Activated CD8-positive, alpha-beta memory T cell treated with anti-CD3 and anti-CD28 coated beads, Interleukin-2, amount 10 ng/mL, durations not matched to agents 7 days and 5 days (primary cell): ENCODE data around the gene PPARD. TPM values are rescaled to one million over a fixed set of nuclear protein-coding genes. Genes with fewer than 3 reads are reported as not detected.

ENCODE experiments used
- ATAC-seq: fragments of 150-1000 bp; cut with Tn5 transposase; one replicate; pipeline ENCODE4 v1.10.0; 2021; ENCODE audit warnings: moderate library complexity
- CTCF ChIA-PET: fragments of 350-600 bp; sonication (Branson Sonifier 250); formaldehyde crosslinking; loops from one replicate; lab custom pipeline; 2021; ENCODE audit warnings: antibody characterized with exemption; lab: Charles Lee
- DNase-seq: peaks from one replicate; pipeline ENCODE4 v3.0.0-alpha.2; 2020
- H3K27ac Mint-ChIP-seq: one replicate; pipeline ENCODE4 v1.8.0; 2021; ENCODE audit warnings: mild to moderate bottlenecking, mixed read lengths
- H3K27me3 Mint-ChIP-seq: one replicate; pipeline ENCODE4 v1.8.0; 2021; ENCODE audit warnings: mixed read lengths
- H3K36me3 Mint-ChIP-seq: one replicate; pipeline ENCODE4 v1.8.0; 2021; ENCODE audit warnings: mild to moderate bottlenecking, mixed read lengths
- H3K4me1 Mint-ChIP-seq: one replicate; pipeline ENCODE4 v1.8.0; 2021; ENCODE audit warnings: mixed read lengths
- H3K4me3 Mint-ChIP-seq: one replicate; pipeline ENCODE4 v1.8.0; 2021; ENCODE audit warnings: mild to moderate bottlenecking, moderate library complexity, mixed read lengths
- H3K9me3 Mint-ChIP-seq: one replicate; pipeline ENCODE4 v1.8.0; 2022; ENCODE audit warnings: low read depth, mixed read lengths
- total RNA-seq, 2 experiments: library from RNA; stranded (reverse); gene quantifications; one replicate each; pipeline ENCODE4 v1.2.3, GENCODE V29; 2021

Gene PPARD
- total RNA-seq, 2 experiments from 2014 or later = 16.4 to 18.8 TPM

- peaks cover 25% of the 10 kb centered on the region for H3K4me1 Mint-ChIP-seq
- ATAC-seq = no peak
These were observed 21.0 kb downstream of the PPARD start for GRCh38 chr6:35363293-35363750.

GRCh38 chr6:35365594-35366203, 23.3 kb downstream of the PPARD start:
- peaks cover 43% of the 10 kb centered on the region for H3K4me1 Mint-ChIP-seq
- no peaks in the 10 kb centered on the region for H3K9me3 Mint-ChIP-seq
- H3K27ac Mint-ChIP-seq = no peak overlapping the region
- H3K36me3 Mint-ChIP-seq = peaks cover 10% of the 10 kb centered on the region
- DNase-seq (no peak), ATAC-seq (no peak)
- CTCF ChIA-PET = no interaction called here
- H3K27me3 Mint-ChIP-seq = no peaks in the 10 kb centered on the region
- H3K4me3 Mint-ChIP-seq = no peak overlapping the region

More at GRCh38 chr6:35363293-35363750, 21.0 kb downstream of the PPARD start:
- no peaks in the 10 kb centered on the region for H3K9me3 Mint-ChIP-seq
- DNase-seq = no peak
- CTCF ChIA-PET = interaction anchor here (1.0 to 1.1 kb wide), 2 partner anchors 56 to 86 kb away, joined by 3 read pairs; no protein-coding TSS in a partner anchor
- peaks cover 7% of the 10 kb centered on the region for H3K36me3 Mint-ChIP-seq
- no peak overlapping the region for H3K4me3 Mint-ChIP-seq
- H3K27ac Mint-ChIP-seq = no peak overlapping the region
- no peaks in the 10 kb centered on the region for H3K27me3 Mint-ChIP-seq

- ATAC-seq (no peak), DNase-seq (no peak)
- Mint-ChIP-seq H3K27ac (no peak overlapping the region), H3K9me3 (no peaks in the 10 kb centered on the region), H3K4me3 (no peak overlapping the region), H3K4me1 (peaks cover 48% of the 10 kb centered on the region), H3K36me3 (peaks cover 12% of the 10 kb centered on the region), H3K27me3 (no peaks in the 10 kb centered on the region)
- CTCF ChIA-PET = no interaction called here
These were observed 23.8 kb downstream of the PPARD start for GRCh38 chr6:35366204-35366596.

GRCh38 chr6:35367646-35368037, 25.3 kb downstream of the PPARD start:
- Mint-ChIP-seq H3K27me3 (no peaks in the 10 kb centered on the region), H3K27ac (no peak overlapping the region), H3K36me3 (peaks cover 12% of the 10 kb centered on the region), H3K4me1 (peaks cover 54% of the 10 kb centered on the region), H3K4me3 (no peak overlapping the region), H3K9me3 (no peaks in the 10 kb centered on the region)
- CTCF ChIA-PET = interaction anchor here (1.6 to 1.8 kb wide), 2 partner anchors 26 to 52 kb away, joined by 4 to 5 read pairs; partner anchors contain the start of gene PPARD
- ATAC-seq = no peak
- no peak for DNase-seq

GRCh38 chr6:35368038-35368887, 25.9 kb downstream of the PPARD start:
- Mint-ChIP-seq H3K27ac (peak overlapping the region; percentile 67), H3K27me3 (no peaks in the 10 kb centered on the region), H3K4me1 (peaks cover 52% of the 10 kb centered on the region), H3K4me3 (no peak overlapping the region), H3K36me3 (peaks cover 12% of the 10 kb centered on the region), H3K9me3 (no peaks in the 10 kb centered on the region)
- CTCF ChIA-PET = interaction anchor here (0.6 to 1.8 kb wide), 3 partner anchors 26 to 1158 kb away, joined by 4 to 5 read pairs (median 4); partner anchors contain the start of gene PPARD
- DNase-seq (peak; percentile 50), ATAC-seq (peak; percentile 55)

GRCh38 chr6:35370124-35370741, 27.9 kb downstream of the PPARD start:
- Mint-ChIP-seq H3K36me3 (peaks cover 15% of the 10 kb centered on the region), H3K9me3 (no peaks in the 10 kb centered on the region), H3K27me3 (no peaks in the 10 kb centered on the region), H3K4me3 (peak overlapping the region; percentile 41), H3K4me1 (peaks cover 52% of the 10 kb centered on the region), H3K27ac (peak overlapping the region; percentile 88)
- CTCF ChIA-PET = interaction anchor here (0.9 to 1.5 kb wide), 2 partner anchors 74 to 98 kb away, joined by 3 to 4 read pairs; partner anchors contain the start of gene RPL10A
- DNase-seq (peak; percentile 75), ATAC-seq (peak; percentile 86)

GRCh38 chr6:35370785-35371493, 28.6 kb downstream of the PPARD start:
- Mint-ChIP-seq H3K4me1 (peaks cover 52% of the 10 kb centered on the region), H3K4me3 (no peak overlapping the region), H3K27ac (peak overlapping the region; percentile 88), H3K36me3 (peaks cover 15% of the 10 kb centered on the region), H3K9me3 (no peaks in the 10 kb centered on the region), H3K27me3 (no peaks in the 10 kb centered on the region)
- no peak for DNase-seq
- CTCF ChIA-PET = interaction anchor here (0.9 to 1.5 kb wide), 2 partner anchors 75 to 97 kb away, joined by 3 to 4 read pairs; partner anchors contain the start of gene RPL10A
- no peak for ATAC-seq

- CTCF ChIA-PET = interaction anchor here (0.6 to 1.4 kb wide), 2 partner anchors 78 to 262 kb away, joined by 3 read pairs; no protein-coding TSS in a partner anchor
- Mint-ChIP-seq H3K4me1 (peaks cover 53% of the 10 kb centered on the region), H3K36me3 (peaks cover 15% of the 10 kb centered on the region), H3K27ac (peak overlapping the region; percentile 88), H3K27me3 (no peaks in the 10 kb centered on the region), H3K4me3 (no peak overlapping the region), H3K9me3 (no peaks in the 10 kb centered on the region)
- no peak for DNase-seq
- ATAC-seq = no peak
These were observed 29.3 kb downstream of the PPARD start for GRCh38 chr6:35371494-35372262.

- ATAC-seq (no peak), DNase-seq (no peak)
- Mint-ChIP-seq H3K36me3 (peaks cover 9% of the 10 kb centered on the region), H3K27me3 (no peaks in the 10 kb centered on the region), H3K9me3 (no peaks in the 10 kb centered on the region), H3K4me1 (peaks cover 49% of the 10 kb centered on the region), H3K27ac (no peak overlapping the region), H3K4me3 (no peak overlapping the region)
- CTCF ChIA-PET = interaction anchor here (1.4 kb wide), 1 partner anchor 77 kb away, joined by 3 read pairs; no protein-coding TSS in a partner anchor
These were observed 30.3 kb downstream of the PPARD start for GRCh38 chr6:35372633-35373032.

- H3K27ac Mint-ChIP-seq = no peak overlapping the region
- no peak overlapping the region for H3K4me3 Mint-ChIP-seq
- peaks cover 17% of the 10 kb centered on the region for H3K4me1 Mint-ChIP-seq
- ATAC-seq (no peak), DNase-seq (no peak)
- CTCF ChIA-PET = interaction anchor here (1.1 to 2.5 kb wide), 2 partner anchors 14 to 73 kb away, joined by 4 to 6 read pairs; no protein-coding TSS in a partner anchor
- H3K36me3 Mint-ChIP-seq = peaks cover 11% of the 10 kb centered on the region
- no peaks in the 10 kb centered on the region for H3K27me3 Mint-ChIP-seq
- H3K9me3 Mint-ChIP-seq = no peaks in the 10 kb centered on the region
These were observed 33.9 kb downstream of the PPARD start for GRCh38 chr6:35376281-35376680.

- Mint-ChIP-seq H3K27me3 (no peaks in the 10 kb centered on the region), H3K9me3 (no peaks in the 10 kb centered on the region), H3K4me3 (no peak overlapping the region), H3K4me1 (peaks cover 13% of the 10 kb centered on the region), H3K27ac (no peak overlapping the region), H3K36me3 (peaks cover 11% of the 10 kb centered on the region)
- ATAC-seq (no peak), DNase-seq (no peak)
- CTCF ChIA-PET = interaction anchor here (1.1 to 2.5 kb wide), 2 partner anchors 13 to 72 kb away, joined by 4 to 6 read pairs; no protein-coding TSS in a partner anchor
These were observed 34.6 kb downstream of the PPARD start for GRCh38 chr6:35377002-35377401.

GRCh38 chr6:35378261-35378660, 35.9 kb downstream of the PPARD start:
- CTCF ChIA-PET = interaction anchor here (0.6 to 1.3 kb wide), 2 partner anchors 36 to 579 kb away, joined by 3 read pairs; partner anchors contain the start of gene PPARD
- DNase-seq = no peak
- H3K27ac Mint-ChIP-seq = no peak overlapping the region
- H3K4me3 Mint-ChIP-seq = no peak overlapping the region
- ATAC-seq = no peak
- H3K4me1 Mint-ChIP-seq = peaks cover 13% of the 10 kb centered on the region
- H3K27me3 Mint-ChIP-seq = no peaks in the 10 kb centered on the region
- peaks cover 15% of the 10 kb centered on the region for H3K36me3 Mint-ChIP-seq
- H3K9me3 Mint-ChIP-seq = no peaks in the 10 kb centered on the region
